Measurements from ENCODE around the gene SLC10A6. TPM values are rescaled to one million over a fixed set of nuclear protein-coding genes. Genes with fewer than 3 reads are reported as not detected.

SLC10A6 gene
- polyA plus RNA-seq, 1 donor from 2014 or later, result not detected

DNA sequence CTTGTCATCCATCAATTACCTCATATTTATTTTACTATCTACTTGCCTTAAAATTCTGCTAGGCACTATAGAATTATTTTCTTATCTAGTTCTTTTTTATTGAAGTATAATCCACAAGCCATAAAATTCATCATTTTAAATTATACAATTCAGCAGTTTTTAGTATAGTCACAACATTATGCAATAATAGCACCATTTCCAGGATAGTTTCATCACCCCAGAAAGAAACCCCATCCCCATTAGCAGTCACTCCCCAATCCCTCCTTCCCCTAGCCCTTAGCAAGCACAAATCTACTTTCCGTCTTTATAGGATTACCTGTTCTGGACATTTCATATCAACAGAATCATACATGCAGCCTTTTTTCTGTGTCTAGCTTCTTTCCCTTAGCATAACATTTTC is 15.6 kb downstream of the SLC10A6 start:
- H3K4me2 ChIP-seq (ENCODE audit: low read length), result no peak overlapping the region
- H3K79me2 ChIP-seq (replicated peaks; ENCODE audit: insufficient read depth, low read length), result no peaks in the 10 kb centered on the region
- H3F3A ChIP-seq (ENCODE audit: insufficient read depth, low read length, poor library complexity, severe bottlenecking), result no peaks in the 10 kb centered on the region
- TF ChIP-seq EP300 (conservative IDR thresholded peaks at IDR 0.05; ENCODE audit: poor library complexity, severe bottlenecking) (no peak), SMC3 (conservative IDR thresholded peaks at IDR 0.05; ENCODE audit: poor library complexity) (no peak), EZH2 (IDR thresholded peaks at IDR 0.05; ENCODE audit: borderline replicate concordance, insufficient read depth, low read length, poor library complexity, severe bottlenecking) (no peak), TAF1 (IDR thresholded peaks at IDR 0.05; ENCODE audit: low read depth) (no peak), POLR2AphosphoS5 (IDR thresholded peaks at IDR 0.05) (no peak), RAD21 (conservative IDR thresholded peaks at IDR 0.05) (no peak), MXI1 (conservative IDR thresholded peaks at IDR 0.05; ENCODE audit: poor library complexity, severe bottlenecking) (no peak)
- TF ChIP-seq, protein P1, sequence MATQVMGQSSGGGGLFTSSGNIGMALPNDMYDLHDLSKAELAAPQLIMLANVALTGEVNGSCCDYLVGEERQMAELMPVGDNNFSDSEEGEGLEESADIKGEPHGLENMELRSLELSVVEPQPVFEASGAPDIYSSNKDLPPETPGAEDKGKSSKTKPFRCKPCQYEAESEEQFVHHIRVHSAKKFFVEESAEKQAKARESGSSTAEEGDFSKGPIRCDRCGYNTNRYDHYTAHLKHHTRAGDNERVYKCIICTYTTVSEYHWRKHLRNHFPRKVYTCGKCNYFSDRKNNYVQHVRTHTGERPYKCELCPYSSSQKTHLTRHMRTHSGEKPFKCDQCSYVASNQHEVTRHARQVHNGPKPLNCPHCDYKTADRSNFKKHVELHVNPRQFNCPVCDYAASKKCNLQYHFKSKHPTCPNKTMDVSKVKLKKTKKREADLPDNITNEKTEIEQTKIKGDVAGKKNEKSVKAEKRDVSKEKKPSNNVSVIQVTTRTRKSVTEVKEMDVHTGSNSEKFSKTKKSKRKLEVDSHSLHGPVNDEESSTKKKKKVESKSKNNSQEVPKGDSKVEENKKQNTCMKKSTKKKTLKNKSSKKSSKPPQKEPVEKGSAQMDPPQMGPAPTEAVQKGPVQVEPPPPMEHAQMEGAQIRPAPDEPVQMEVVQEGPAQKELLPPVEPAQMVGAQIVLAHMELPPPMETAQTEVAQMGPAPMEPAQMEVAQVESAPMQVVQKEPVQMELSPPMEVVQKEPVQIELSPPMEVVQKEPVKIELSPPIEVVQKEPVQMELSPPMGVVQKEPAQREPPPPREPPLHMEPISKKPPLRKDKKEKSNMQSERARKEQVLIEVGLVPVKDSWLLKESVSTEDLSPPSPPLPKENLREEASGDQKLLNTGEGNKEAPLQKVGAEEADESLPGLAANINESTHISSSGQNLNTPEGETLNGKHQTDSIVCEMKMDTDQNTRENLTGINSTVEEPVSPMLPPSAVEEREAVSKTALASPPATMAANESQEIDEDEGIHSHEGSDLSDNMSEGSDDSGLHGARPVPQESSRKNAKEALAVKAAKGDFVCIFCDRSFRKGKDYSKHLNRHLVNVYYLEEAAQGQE (IDR thresholded peaks at IDR 0.05; ENCODE audit: borderline replicate concordance), result no peak
- TF ChIP-seq, protein P2, sequence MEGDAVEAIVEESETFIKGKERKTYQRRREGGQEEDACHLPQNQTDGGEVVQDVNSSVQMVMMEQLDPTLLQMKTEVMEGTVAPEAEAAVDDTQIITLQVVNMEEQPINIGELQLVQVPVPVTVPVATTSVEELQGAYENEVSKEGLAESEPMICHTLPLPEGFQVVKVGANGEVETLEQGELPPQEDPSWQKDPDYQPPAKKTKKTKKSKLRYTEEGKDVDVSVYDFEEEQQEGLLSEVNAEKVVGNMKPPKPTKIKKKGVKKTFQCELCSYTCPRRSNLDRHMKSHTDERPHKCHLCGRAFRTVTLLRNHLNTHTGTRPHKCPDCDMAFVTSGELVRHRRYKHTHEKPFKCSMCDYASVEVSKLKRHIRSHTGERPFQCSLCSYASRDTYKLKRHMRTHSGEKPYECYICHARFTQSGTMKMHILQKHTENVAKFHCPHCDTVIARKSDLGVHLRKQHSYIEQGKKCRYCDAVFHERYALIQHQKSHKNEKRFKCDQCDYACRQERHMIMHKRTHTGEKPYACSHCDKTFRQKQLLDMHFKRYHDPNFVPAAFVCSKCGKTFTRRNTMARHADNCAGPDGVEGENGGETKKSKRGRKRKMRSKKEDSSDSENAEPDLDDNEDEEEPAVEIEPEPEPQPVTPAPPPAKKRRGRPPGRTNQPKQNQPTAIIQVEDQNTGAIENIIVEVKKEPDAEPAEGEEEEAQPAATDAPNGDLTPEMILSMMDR (IDR thresholded peaks at IDR 0.05; ENCODE audit: poor library complexity, severe bottlenecking), result no peak
- no peak overlapping the region for H3K9ac ChIP-seq (ENCODE audit: low read length)
- H2AFZ ChIP-seq (ENCODE audit: low read depth, low read length), result no peak overlapping the region
- H3K27ac ChIP-seq (ENCODE audit: low read length), result no peak overlapping the region
- H3K27me3 ChIP-seq (ENCODE audit: insufficient read depth, low read depth, low read length), result no peaks in the 10 kb centered on the region
- no peaks in the 10 kb centered on the region for H3K9me3 ChIP-seq (ENCODE audit: low read length)
- no peak overlapping the region for H3K4me3 ChIP-seq (ENCODE audit: low read length)
- H3K9me2 ChIP-seq (ENCODE audit: insufficient read depth, low read length), result no peaks in the 10 kb centered on the region
- H4K20me1 ChIP-seq (ENCODE audit: insufficient read depth), result no peaks in the 10 kb centered on the region
- H3K36me3 ChIP-seq (ENCODE audit: insufficient read depth, low read length), result no peaks in the 10 kb centered on the region

DNA sequence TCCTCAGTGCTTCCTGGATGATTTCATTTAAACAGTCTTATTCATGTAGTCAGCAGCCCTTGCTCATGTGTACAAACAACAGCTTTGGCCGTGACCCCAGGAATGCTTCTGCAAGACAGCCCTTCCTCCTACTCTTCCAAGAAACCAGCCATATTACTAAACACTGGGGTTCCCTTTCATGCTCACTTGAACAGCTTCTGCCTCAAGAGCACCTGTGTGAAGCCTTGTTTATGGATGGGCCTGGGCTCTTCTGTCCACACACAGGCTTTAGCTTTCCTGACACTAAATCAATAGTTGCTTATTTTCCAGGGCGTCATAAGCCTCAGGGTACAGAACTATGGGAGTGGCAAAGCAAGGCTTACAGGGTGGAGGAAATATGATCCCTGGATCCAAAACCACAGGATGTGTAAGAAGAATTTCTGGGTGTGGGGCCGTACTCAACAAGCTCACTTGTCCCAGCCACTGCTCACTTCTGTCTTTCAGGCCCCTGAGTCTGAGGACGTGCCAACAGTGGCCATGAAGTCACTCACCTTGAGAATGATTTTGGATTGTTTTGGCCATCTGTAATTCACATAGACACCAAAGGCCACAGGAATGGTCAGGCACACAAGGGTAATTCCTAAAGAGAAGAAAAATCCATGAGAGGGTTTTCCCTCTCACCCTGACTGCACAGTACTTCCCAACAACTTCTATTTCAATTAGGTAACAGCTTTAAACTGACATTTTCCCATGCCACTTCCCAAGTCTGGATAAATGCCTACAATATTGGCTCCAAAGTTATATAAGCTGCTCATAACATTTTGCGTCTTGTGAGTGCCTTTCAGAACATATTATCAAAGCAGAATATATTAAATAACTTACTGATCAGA is 17.7 kb downstream of the SLC10A6 start:
- H3K9me3 ChIP-seq (ENCODE audit: low read length), result no peaks in the 10 kb centered on the region
- TF ChIP-seq SMC3 (conservative IDR thresholded peaks at IDR 0.05; ENCODE audit: poor library complexity), result no peak
- no peak for TF ChIP-seq EP300 (conservative IDR thresholded peaks at IDR 0.05; ENCODE audit: poor library complexity, severe bottlenecking)
- TF ChIP-seq, protein P2 (IDR thresholded peaks at IDR 0.05; ENCODE audit: poor library complexity, severe bottlenecking), result no peak
- TF ChIP-seq POLR2AphosphoS5 (IDR thresholded peaks at IDR 0.05), result no peak
- TF ChIP-seq MXI1 (conservative IDR thresholded peaks at IDR 0.05; ENCODE audit: poor library complexity, severe bottlenecking), result no peak
- TF ChIP-seq, protein P1 (IDR thresholded peaks at IDR 0.05; ENCODE audit: borderline replicate concordance), result no peak
- no peak for TF ChIP-seq TAF1 (IDR thresholded peaks at IDR 0.05; ENCODE audit: low read depth)
- TF ChIP-seq RAD21 (conservative IDR thresholded peaks at IDR 0.05), result no peak
- TF ChIP-seq EZH2 (IDR thresholded peaks at IDR 0.05; ENCODE audit: borderline replicate concordance, insufficient read depth, low read length, poor library complexity, severe bottlenecking), result no peak
- no peaks in the 10 kb centered on the region for H3K79me2 ChIP-seq (replicated peaks; ENCODE audit: insufficient read depth, low read length)
- no peak overlapping the region for H3K4me3 ChIP-seq (ENCODE audit: low read length)
- H4K20me1 ChIP-seq (ENCODE audit: insufficient read depth), result no peaks in the 10 kb centered on the region
- no peak overlapping the region for H3K9ac ChIP-seq (ENCODE audit: low read length)
- H3K27me3 ChIP-seq (ENCODE audit: insufficient read depth, low read depth, low read length), result no peaks in the 10 kb centered on the region
- no peak overlapping the region for H3K27ac ChIP-seq (ENCODE audit: low read length)
- H3K4me2 ChIP-seq (ENCODE audit: low read length), result no peak overlapping the region
- no peak overlapping the region for H2AFZ ChIP-seq (ENCODE audit: low read depth, low read length)
- no peaks in the 10 kb centered on the region for H3F3A ChIP-seq (ENCODE audit: insufficient read depth, low read length, poor library complexity, severe bottlenecking)
- H3K9me2 ChIP-seq (ENCODE audit: insufficient read depth, low read length), result no peaks in the 10 kb centered on the region
- H3K36me3 ChIP-seq (ENCODE audit: insufficient read depth, low read length), result no peaks in the 10 kb centered on the region
